CD8-positive, alpha-beta memory T cell (primary cell): ENCODE data around the gene EDA. TPM values are rescaled to one million over a fixed set of nuclear protein-coding genes. Genes with fewer than 3 reads are reported as not detected.
"Not testable (repeated sequence)": the region's sequence is repeated elsewhere in the genome, so short reads cannot be mapped to it uniquely, and the experiment has no call there.

ENCODE experiments used
- CTCF ChIA-PET: fragments of 350-600 bp; sonication (Branson Sonifier 250); formaldehyde crosslinking; loops from one replicate; lab custom pipeline; 2021; ENCODE audit warnings: antibody characterized with exemption; lab: Charles Lee
- POLR2A ChIA-PET: fragments of 350-600 bp; sonication (Branson Sonifier 250); formaldehyde crosslinking; loops from one replicate; lab custom pipeline; 2021; ENCODE audit warnings: antibody characterized with exemption; lab: Charles Lee
- DNase-seq, 5 donors: peaks; one replicate each; pipeline versions ENCODE4 v3.0.0 to v3.0.0-alpha.2; 2020 to 2022; ENCODE audit warnings: mixed read lengths in 1 of 5
- H3K27ac ChIP-seq: one replicate; pipeline ENCODE4 v1.7.0; 2013; ENCODE audit warnings: low read depth, mild to moderate bottlenecking, low read length, moderate library complexity
- H3K27me3 ChIP-seq: 2 replicates; pipeline ENCODE4 v1.7.0; 2013; ENCODE audit warnings: low read length, mild to moderate bottlenecking; ENCODE audit not compliant: insufficient read depth, poor library complexity, severe bottlenecking
- H3K36me3 ChIP-seq: 2 replicates; pipeline ENCODE4 v1.7.0; 2013; ENCODE audit warnings: mild to moderate bottlenecking, low read length, moderate library complexity; ENCODE audit not compliant: insufficient read depth
- H3K4me1 ChIP-seq: 2 replicates; pipeline ENCODE4 v1.7.0; 2013; ENCODE audit warnings: mild to moderate bottlenecking, low read length, moderate library complexity; ENCODE audit not compliant: insufficient read depth
- H3K4me3 ChIP-seq: 2 replicates; pipeline ENCODE4 v1.7.0; 2013; ENCODE audit warnings: mild to moderate bottlenecking, low read length
- H3K9me3 ChIP-seq: 2 replicates; pipeline ENCODE4 v1.7.0; 2013; ENCODE audit warnings: mild to moderate bottlenecking, low read length
- H3K27ac Mint-ChIP-seq, 8 donors: one replicate each; pipeline ENCODE4 v1.8.0; 2020 to 2021; ENCODE audit warnings: mixed read lengths in 8 of 8, mild to moderate bottlenecking in 6 of 8, inconsistent platforms in 3 of 8, moderate library complexity in 3 of 8
- H3K27me3 Mint-ChIP-seq, 2 donors: one replicate each; pipeline ENCODE4 v1.8.0; 2020 to 2021; ENCODE audit warnings: mixed read lengths in 2 of 2, mild to moderate bottlenecking in 1 of 2, moderate library complexity in 1 of 2
- H3K36me3 Mint-ChIP-seq, 3 donors: one replicate each; pipeline ENCODE4 v1.8.0; 2020 to 2021; ENCODE audit warnings: mixed read lengths in 3 of 3, inconsistent platforms in 1 of 3, mild to moderate bottlenecking in 1 of 3
- H3K4me1 Mint-ChIP-seq, 3 donors: one replicate each; pipeline ENCODE4 v1.8.0; 2020 to 2021; ENCODE audit warnings: mixed read lengths in 3 of 3, inconsistent platforms in 1 of 3, mild to moderate bottlenecking in 1 of 3
- H3K4me3 Mint-ChIP-seq, 7 donors: one replicate each; pipeline ENCODE4 v1.8.0; 2020 to 2021; ENCODE audit warnings: mixed read lengths in 7 of 7, mild to moderate bottlenecking in 6 of 7, moderate library complexity in 4 of 7, inconsistent platforms in 2 of 7
- H3K9me3 Mint-ChIP-seq, 5 donors: one replicate each; pipeline ENCODE4 v1.8.0; 2020 to 2022; ENCODE audit warnings: mixed read lengths in 5 of 5, mild to moderate bottlenecking in 3 of 5, moderate library complexity in 2 of 5, inconsistent platforms in 1 of 5
- polyA plus RNA-seq: library from polyadenylated mRNA; unstranded; fragments of 300-500 nt; fragmentation: Illumina TruSeq; gene quantifications from one replicate; pipeline ENCODE4 v1.2.3, GENCODE V29; 2021
- total RNA-seq, 2 experiments: library from RNA; stranded (reverse); gene quantifications; one replicate each; pipeline ENCODE4 v1.2.3, GENCODE V29; 2021

Gene EDA
- total and polyA plus RNA-seq, 3 experiments from 2014 or later: 0.53 to 1.1 (median 0.57) TPM

DNA sequence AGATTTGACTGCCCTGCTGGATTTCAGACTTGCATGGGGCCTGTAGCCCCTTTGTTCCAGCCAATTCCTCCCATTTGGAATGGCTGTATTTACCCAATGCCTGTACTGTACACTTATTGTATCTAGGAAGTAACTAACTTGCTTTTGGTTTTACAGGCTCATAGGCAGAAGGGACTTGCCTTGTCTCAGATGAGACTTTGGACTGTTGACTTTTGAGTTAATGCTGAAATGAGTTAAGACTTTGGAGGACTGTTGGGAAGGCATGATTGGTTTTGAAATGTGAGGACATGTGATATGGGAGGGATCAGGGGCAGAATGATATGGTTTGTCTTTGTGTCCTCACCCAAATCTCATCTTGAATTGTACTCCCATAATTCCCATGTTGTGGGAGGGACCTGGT is 382.4 kb downstream of the EDA start:
- H3K4me1 Mint-ChIP-seq, H3K4me3 Mint-ChIP-seq, H3K4me1 ChIP-seq, H3K4me3 ChIP-seq, H3K9me3 ChIP-seq, H3K9me3 Mint-ChIP-seq, H3K27me3 Mint-ChIP-seq, POLR2A ChIA-PET, H3K36me3 ChIP-seq, H3K27ac ChIP-seq, CTCF ChIA-PET, H3K27me3 ChIP-seq, H3K27ac Mint-ChIP-seq, DNase-seq: not testable (repeated sequence)
- peaks cover 0 to 14% (median 0%) of the 10 kb centered on the region in 3 donors for H3K36me3 Mint-ChIP-seq

DNA sequence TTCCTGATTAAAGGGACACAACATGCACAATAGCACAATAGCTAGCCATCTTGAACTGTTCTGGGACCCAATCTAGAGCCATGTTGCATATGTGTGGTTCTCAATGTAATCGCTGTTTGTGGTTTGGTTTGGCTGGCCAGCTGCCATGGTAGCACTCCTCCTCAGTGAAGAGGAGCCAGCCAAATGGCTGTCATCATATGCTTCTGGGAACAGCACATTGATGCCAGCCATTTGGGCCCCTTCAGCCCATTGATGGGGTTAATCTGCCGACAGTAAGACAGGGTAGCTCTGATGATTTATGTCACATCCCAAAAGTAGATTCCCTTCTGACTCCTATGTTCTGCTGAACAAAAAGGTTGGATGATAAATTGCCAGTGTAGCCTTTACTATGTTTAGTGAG is 385.4 kb downstream of the EDA start:
- no peaks in the 10 kb centered on the region for H3K4me1 Mint-ChIP-seq

DNA sequence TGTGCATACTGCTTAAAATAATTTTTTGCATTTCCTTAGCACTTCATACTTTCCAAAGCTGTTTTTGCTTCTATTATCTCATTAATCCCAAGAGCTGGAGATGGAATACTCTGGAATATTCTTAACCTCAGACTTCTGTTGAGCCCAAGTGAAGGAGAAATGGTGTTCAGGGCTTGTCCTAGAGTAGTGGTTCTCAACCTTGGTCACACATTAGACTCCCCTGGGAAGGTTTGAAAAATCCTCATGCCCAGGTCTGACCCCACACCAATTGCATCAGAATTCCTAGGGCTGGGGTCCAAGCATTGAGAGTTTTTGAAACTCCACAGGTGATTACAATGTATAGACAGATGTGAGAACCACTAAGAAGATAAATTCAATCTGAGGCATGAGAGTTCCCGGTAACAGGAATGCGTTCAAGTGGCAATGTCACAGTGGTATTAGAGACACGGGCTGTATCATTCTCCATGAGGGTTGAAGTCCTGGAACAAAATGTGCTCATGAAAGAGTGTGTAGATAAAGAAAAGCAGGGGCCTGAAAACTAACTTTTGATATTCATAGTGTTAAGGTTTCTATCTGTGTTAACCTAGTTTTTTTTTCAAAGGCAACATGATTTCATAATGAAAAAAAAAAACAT is 385.9 kb downstream of the EDA start:
- no peaks in the 10 kb centered on the region for H3K4me1 ChIP-seq
- no peaks in the 10 kb centered on the region for H3K9me3 ChIP-seq
- Mint-ChIP-seq H3K27me3 (no peaks in the 10 kb centered on the region), H3K4me1 (no peaks in the 10 kb centered on the region), H3K36me3 (peaks cover 0 to 12% (median 0%) of the 10 kb centered on the region in 3 donors), H3K4me3 (no peak overlapping the region), H3K27ac (no peak overlapping the region), H3K9me3 (peaks cover 0 to 6% (median 0%) of the 10 kb centered on the region in 5 donors)
- no peaks in the 10 kb centered on the region for H3K36me3 ChIP-seq
- POLR2A ChIA-PET: no interaction called here
- CTCF ChIA-PET: interaction anchor here (0.6 kb wide), 1 partner anchor 38 kb away, joined by 3 read pairs; no protein-coding TSS in a partner anchor
- H3K4me3 ChIP-seq: no peak overlapping the region
- H3K27me3 ChIP-seq: no peaks in the 10 kb centered on the region
- DNase-seq: no peak
- H3K27ac ChIP-seq: no peak overlapping the region

More for the DNA sequence above, 385.4 kb downstream of the EDA start:
- no peak overlapping the region for H3K27ac Mint-ChIP-seq
- Histone ChIP-seq H3K4me1 (no peaks in the 10 kb centered on the region), H3K9me3 (no peaks in the 10 kb centered on the region), H3K27me3 (no peaks in the 10 kb centered on the region), H3K36me3 (no peaks in the 10 kb centered on the region), H3K27ac (no peak overlapping the region), H3K4me3 (no peak overlapping the region)
- peaks cover 0 to 6% (median 0%) of the 10 kb centered on the region in 5 donors for H3K9me3 Mint-ChIP-seq
- CTCF ChIA-PET: no interaction called here
- no peak overlapping the region for H3K4me3 Mint-ChIP-seq
- DNase-seq: no peak
- H3K27me3 Mint-ChIP-seq: no peaks in the 10 kb centered on the region
- POLR2A ChIA-PET: no interaction called here
- H3K36me3 Mint-ChIP-seq: peaks cover 0 to 14% (median 0%) of the 10 kb centered on the region in 3 donors

DNA sequence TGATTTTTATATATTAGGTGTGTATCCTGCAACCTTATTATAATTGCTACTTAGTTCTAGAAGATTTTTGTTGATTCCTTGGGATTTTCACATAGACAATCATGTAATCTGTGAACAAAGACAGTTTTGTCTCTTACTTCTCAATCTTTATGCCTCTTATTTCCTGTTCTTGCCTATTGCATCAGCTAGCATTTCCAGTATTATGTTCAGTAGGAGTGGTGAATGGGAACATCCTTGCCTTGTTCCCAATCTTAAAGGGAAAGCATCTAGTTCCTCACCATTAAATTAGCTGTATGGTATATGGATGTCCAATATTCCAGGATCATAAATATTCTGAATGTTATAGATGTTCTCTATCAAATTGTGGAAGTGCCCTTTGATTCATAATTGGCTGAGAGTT is 392.0 kb downstream of the EDA start:
- H3K27me3 Mint-ChIP-seq: peaks cover 3 to 9% of the 10 kb centered on the region in 2 donors
- DNase-seq: no peak
- H3K4me1 Mint-ChIP-seq: no peaks in the 10 kb centered on the region
- H3K4me3 Mint-ChIP-seq: no peak overlapping the region
- Histone ChIP-seq H3K27ac (no peak overlapping the region), H3K4me1 (no peaks in the 10 kb centered on the region), H3K27me3 (no peaks in the 10 kb centered on the region), H3K9me3 (no peaks in the 10 kb centered on the region), H3K4me3 (no peak overlapping the region), H3K36me3 (no peaks in the 10 kb centered on the region)
- ChIA-PET CTCF (no interaction called here), POLR2A (no interaction called here)
- H3K27ac Mint-ChIP-seq: no peak overlapping the region
- no peaks in the 10 kb centered on the region for H3K9me3 Mint-ChIP-seq
- peaks cover 0 to 4% (median 0%) of the 10 kb centered on the region in 3 donors for H3K36me3 Mint-ChIP-seq

DNA sequence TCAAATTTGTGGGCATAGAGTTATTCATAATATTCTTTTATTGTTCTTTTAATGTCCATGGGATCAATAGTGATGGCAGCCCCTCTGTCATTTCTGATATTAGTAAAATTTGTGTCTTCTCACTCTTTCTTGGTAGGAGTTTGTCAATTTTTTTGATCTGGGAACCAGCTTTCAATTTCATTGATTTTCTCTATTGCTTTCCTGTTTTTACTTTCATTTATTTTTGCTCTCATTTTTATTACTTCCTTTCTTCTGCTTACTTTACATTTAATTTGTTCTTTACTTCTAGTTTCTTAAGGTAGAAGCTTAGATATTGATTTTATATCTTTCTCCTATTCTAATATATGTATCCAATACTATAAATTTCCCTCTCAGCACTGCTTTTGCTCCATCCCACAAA is 393.1 kb downstream of the EDA start:
- Histone ChIP-seq H3K4me3 (no peak overlapping the region), H3K27ac (no peak overlapping the region), H3K27me3 (no peaks in the 10 kb centered on the region), H3K36me3 (no peaks in the 10 kb centered on the region), H3K9me3 (no peaks in the 10 kb centered on the region), H3K4me1 (no peaks in the 10 kb centered on the region)
- ChIA-PET CTCF (no interaction called here), POLR2A (no interaction called here)
- peaks cover 3 to 12% of the 10 kb centered on the region in 2 donors for H3K27me3 Mint-ChIP-seq
- peaks cover 0 to 4% (median 0%) of the 10 kb centered on the region in 3 donors for H3K36me3 Mint-ChIP-seq
- DNase-seq: no peak
- no peaks in the 10 kb centered on the region for H3K9me3 Mint-ChIP-seq
- no peak overlapping the region for H3K27ac Mint-ChIP-seq
- no peaks in the 10 kb centered on the region for H3K4me1 Mint-ChIP-seq
- no peak overlapping the region for H3K4me3 Mint-ChIP-seq

DNA sequence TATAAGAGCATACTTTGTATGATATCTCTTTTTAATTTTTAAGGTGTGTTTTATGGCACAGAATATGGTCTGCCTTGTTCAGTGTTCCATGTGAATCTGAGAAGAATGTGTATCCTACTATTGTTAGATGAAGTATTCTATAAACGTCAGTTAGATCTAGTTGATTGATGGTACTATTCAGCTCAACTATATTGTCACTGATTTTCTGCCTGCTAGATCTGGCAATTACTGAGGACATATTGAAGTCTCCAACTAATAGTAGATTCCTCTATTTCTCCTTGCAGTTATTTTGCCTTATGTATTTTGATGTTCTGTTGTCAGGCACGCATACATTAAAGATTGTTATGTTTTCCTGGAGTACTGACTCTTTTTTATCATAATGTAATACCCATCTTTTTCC is 394.1 kb downstream of the EDA start:
- Mint-ChIP-seq H3K9me3 (no peaks in the 10 kb centered on the region), H3K4me3 (no peak overlapping the region), H3K36me3 (peaks cover 0 to 4% (median 0%) of the 10 kb centered on the region in 3 donors), H3K27me3 (peaks cover 6 to 17% of the 10 kb centered on the region in 2 donors), H3K27ac (no peak overlapping the region), H3K4me1 (no peaks in the 10 kb centered on the region)
- Histone ChIP-seq H3K9me3 (no peaks in the 10 kb centered on the region), H3K27ac (no peak overlapping the region), H3K4me1 (no peaks in the 10 kb centered on the region), H3K4me3 (no peak overlapping the region), H3K36me3 (no peaks in the 10 kb centered on the region), H3K27me3 (no peaks in the 10 kb centered on the region)
- no peak for DNase-seq
- CTCF ChIA-PET: no interaction called here
- POLR2A ChIA-PET: no interaction called here

DNA sequence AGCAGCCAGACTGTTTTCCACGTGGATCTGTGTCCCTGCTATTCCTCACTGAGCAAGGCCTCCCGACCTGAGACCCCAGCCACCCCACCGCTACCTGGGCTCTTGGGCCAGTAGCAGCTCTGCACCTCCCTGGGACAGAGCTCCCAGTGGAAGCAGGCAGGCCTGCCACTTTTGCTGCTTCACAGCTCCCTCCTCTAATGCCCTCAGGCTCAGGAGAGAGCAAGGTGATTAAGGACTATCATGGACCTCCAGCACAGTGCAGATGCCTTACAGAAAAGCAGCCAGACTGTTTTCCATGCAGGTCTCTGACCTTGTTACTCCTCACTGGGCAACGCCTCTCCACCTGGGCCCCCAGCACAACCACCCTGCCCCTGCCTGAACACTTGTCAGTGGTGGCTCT is 396.8 kb downstream of the EDA start:
- Mint-ChIP-seq H3K4me3 (no peak overlapping the region), H3K9me3 (no peaks in the 10 kb centered on the region), H3K27ac (no peak overlapping the region), H3K36me3 (no peaks in the 10 kb centered on the region), H3K27me3 (peaks cover 6 to 21% of the 10 kb centered on the region in 2 donors), H3K4me1 (peaks cover 12 to 15% (median 15%) of the 10 kb centered on the region in 3 donors)
- Histone ChIP-seq H3K27ac (no peak overlapping the region), H3K4me3 (no peak overlapping the region), H3K9me3 (no peaks in the 10 kb centered on the region), H3K36me3 (no peaks in the 10 kb centered on the region), H3K4me1 (no peaks in the 10 kb centered on the region), H3K27me3 (no peaks in the 10 kb centered on the region)
- no peak for DNase-seq
- ChIA-PET CTCF (no interaction called here), POLR2A (no interaction called here)

DNA sequence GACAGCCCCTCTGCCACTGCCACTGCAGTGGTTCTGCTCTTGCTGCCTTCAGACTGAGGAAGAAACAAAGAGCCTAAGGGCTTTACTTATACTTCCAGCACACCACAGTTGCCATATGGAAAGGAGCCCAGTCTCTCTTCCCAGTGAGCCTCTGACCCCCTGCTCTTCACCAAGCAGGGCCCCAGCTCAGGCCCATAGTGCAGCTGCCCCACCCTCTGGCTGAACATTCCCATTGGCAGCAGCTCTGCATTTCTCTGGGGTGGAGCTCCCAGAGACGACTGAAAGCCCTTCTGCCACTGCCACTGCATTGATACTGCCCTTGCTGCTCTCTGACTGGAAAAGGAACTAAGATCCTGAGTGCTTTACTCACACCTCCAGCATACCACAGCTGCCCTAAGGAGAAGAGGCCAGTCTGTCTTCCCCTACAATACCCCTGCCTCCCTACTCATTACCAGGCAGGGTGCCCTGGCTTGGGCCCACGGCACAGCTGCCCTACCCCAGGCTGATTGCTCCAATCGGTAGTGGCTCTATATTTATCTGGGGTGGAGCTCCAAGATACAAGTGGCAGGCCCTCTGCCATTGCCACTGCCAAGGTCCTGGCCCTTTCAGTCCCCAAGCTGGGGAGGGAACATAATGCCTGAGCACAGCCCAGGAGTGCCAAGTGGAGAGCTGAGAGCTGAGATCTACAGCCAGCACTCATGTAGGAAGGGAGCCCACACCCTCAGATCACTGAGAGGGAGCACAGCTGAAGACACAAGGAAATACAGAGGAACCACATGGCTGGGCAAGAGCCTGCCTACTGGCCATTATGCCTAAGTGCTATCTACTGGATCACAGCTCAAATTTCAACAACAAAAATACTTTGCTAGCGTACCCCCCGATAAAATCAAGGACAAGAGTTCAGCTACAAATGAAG is 397.8 kb downstream of the EDA start:
- ChIA-PET CTCF (no interaction called here), POLR2A (no interaction called here)
- DNase-seq: no peak
- H3K4me3 ChIP-seq: no peak overlapping the region
- H3K36me3 ChIP-seq: no peaks in the 10 kb centered on the region
- no peaks in the 10 kb centered on the region for H3K9me3 Mint-ChIP-seq
- peaks cover 12 to 15% (median 15%) of the 10 kb centered on the region in 3 donors for H3K4me1 Mint-ChIP-seq
- H3K27me3 Mint-ChIP-seq: peaks cover 6 to 18% of the 10 kb centered on the region in 2 donors
- H3K9me3 ChIP-seq: no peaks in the 10 kb centered on the region
- H3K4me1 ChIP-seq: no peaks in the 10 kb centered on the region
- no peak overlapping the region for H3K4me3 Mint-ChIP-seq
- H3K27ac ChIP-seq: no peak overlapping the region
- H3K36me3 Mint-ChIP-seq: no peaks in the 10 kb centered on the region
- no peaks in the 10 kb centered on the region for H3K27me3 ChIP-seq
- H3K27ac Mint-ChIP-seq: peak overlapping the region in 1 of 8 donors; percentile 38
